GM19395 (cell line): ENCODE results near the gene OR5F1.

Source experiments
- ATAC-seq: cut with Tn5 transposase; IDR thresholded peaks from one replicate; pipeline ENCODE4 v1.9.1; 2021; ENCODE audit warnings: mild to moderate bottlenecking, moderate library complexity; ENCODE audit not compliant: unreplicated experiment

The OR5F1 gene

GRCh38 chr11:55994525-55994924 is at the start of gene OR5F1:
Gene OR5F1 (minus strand): TSS chr11:55994625. CDS start chr11:55994625, 0 bp downstream.
- ATAC-seq, result no peak

- no peak for ATAC-seq
These were observed 32.9 kb upstream of the OR5F1 start, which contains the start of gene OR5AS1 for GRCh38 chr11:56027354-56027753. Gene OR5AS1 (plus strand): TSS chr11:56027654. CDS start chr11:56030419, 2,765 bp downstream.

DNA sequence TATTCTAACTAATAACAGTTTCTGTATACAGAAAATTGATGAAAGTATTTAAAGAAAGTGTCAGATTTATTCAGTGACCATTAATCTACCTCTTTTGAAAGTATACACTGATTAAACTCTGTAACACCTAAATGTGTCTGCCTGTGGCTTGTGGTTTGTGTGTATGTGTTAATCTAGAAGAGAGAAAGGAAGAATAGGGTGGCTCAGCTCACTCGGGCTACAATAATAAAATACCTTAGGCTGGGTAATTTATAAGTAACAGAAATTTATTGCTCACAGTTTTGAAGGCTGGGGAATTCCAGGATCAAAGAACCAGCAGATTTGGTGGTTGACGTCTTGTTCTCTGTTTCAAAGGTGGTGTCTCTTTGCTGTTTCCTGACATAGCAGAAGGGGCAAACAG is 19.4 kb upstream of the OR5F1 start:
- no peak for ATAC-seq

GRCh38 chr11:56010716-56011115 is 16.3 kb upstream of the OR5F1 start:
- no peak for ATAC-seq

- no peak for ATAC-seq
These were observed 23.5 kb downstream of the OR5F1 start for GRCh38 chr11:55970935-55971334.

DNA sequence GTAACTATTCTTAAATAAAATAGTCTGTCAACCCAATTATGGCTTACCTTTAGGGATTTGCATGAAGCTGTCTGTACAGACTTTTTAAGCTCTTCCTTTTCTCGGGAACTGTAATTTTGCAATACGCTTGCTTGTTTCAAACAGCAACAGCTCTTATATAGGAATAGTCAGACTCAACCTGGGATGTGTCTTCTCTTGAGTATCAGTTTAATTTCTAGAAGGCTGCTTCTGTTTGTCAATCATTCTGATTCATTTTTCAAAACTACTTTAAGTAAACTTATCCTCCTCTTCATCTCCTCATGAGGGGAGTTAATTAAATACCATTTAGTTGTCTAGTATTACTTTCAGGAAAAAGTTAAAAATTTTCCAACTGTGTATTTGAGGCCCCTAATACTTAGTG is 24.6 kb downstream of the OR5F1 start, which contains the start of gene OR10AG1:
Gene OR10AG1, minus strand, starts transcription at position 101 of the 400 bp plus-strand sequence. Its CDS starts 38 bp downstream, at position 63.
- no peak for ATAC-seq

- no peak for ATAC-seq
These were observed 26.5 kb downstream of the OR5F1 start for GRCh38 chr11:55967914-55968313.

GRCh38 chr11:55966391-55966790 is 28.0 kb downstream of the OR5F1 start:
- no peak for ATAC-seq

GRCh38 chr11:55956521-55956920 is 37.9 kb downstream of the OR5F1 start:
- ATAC-seq, result no peak

DNA sequence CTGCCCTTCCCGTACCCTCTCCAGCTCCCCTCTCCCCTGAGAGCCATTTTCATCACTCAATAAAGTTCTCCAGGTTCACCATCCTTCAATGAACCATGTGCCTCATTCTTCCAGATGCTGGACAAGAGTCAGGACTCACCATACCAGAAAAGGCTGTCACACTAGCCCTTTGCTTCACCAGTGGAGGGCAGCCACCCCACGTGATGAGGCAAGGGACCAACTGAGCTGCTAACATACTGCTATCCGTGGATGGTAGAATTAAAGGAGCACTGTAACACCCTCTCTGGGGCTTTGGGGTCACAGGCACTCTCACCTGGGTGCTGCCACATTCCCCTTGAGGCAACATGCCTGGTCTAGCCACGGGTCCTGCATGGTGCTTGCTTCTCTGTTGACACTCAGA is 45.1 kb downstream of the OR5F1 start:
- ATAC-seq, result no peak
